Measurements from ENCODE around the gene DHCR7.

DHCR7 gene

DNA sequence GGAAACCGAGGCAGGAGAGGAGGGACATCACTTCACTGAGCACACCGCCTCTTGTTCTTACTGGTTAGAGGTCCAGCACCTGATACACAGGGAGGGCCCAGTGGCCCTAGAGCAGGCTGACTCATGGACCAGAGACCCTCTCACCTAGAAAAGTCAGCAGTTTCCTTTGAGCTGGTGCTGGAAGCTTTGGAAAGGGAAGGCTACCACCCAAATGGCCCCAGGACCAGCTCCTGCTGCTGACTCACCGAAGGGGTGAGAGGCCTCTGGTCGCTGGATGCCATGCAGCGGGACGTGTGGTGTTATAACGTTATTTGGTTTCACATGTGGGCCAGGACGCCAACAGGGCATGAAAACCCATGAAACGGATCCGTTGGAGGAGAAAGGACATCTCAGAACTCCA, 8.6 kb upstream of the DHCR7 start:
- no peak for DNase-seq (ENCODE audit: low read depth, low spot score)

DNA sequence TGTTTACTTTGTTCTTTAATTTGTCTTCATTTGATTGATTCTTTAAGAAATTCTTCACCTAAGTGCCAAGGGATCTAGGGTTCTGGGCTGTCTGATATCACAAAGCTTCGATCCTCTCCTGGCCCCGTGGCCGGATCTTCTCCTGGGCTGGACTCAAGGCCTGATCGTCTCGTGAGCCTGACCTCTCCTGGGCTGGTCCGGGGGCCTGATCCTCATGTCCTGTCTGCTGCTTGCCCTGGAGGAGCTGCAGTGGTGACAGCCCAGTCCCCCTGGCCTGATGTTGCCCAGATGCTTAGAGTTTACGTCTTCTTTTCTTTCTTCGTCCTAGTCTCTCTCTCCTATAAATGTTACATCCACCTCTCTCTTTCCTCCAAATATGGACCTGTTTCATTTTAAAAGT, 8.1 kb upstream of the DHCR7 start:
- DNase-seq (ENCODE audit: low read depth, low spot score), result no peak

DNA sequence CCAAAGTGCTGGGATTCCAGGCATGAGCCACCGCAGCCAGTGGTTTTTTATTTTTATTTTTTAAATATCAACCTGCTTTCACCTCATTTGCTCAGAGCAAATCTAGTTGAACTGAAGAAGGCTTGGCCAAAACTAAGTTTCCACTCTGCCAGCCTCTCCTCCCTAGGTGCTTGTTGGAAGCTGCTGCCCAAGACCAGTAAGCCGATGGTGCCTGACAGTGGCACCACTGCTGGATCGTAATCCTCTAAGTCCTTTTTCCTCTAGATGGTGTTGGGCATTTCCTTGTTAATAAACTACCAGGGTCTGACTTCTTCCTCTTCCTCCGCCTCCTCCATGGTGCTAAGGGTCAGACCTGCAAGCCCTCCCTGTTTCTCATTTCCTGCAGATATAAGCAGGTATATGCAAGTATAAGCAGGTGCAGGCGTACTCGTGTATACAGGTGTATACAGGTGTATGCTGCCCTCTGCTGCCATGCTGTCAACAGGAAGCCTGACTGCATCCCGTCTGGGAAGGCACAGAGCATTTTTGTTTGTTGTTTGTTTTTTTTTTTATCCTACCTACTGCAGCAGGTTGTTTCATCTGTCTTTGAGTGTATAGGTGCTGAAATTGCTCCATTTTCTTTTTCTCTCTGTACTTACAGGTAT, 6.4 kb upstream of the DHCR7 start:
- DNase-seq (ENCODE audit: low read depth, low spot score), result no peak

DNA sequence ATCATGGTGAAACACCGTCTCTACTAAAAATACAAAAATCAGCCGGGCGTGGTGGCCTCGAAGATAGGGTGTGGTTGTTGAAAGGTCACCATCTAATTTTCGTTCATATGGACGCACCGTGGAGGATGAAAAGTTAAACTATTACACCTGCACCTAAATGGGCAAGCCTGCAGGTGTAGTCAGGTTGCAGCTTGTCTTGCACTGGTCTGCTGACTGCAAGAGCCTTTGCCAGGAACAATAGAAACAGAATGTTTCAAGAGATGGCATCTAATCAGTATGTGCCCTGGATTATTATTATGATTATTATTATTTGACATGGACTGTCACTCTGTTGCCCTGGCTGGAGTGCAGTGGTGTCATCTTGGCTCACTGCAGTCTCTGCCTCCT, 5.7 kb upstream of the DHCR7 start:
- DNase-seq (ENCODE audit: low read depth, low spot score), result no peak

DNA sequence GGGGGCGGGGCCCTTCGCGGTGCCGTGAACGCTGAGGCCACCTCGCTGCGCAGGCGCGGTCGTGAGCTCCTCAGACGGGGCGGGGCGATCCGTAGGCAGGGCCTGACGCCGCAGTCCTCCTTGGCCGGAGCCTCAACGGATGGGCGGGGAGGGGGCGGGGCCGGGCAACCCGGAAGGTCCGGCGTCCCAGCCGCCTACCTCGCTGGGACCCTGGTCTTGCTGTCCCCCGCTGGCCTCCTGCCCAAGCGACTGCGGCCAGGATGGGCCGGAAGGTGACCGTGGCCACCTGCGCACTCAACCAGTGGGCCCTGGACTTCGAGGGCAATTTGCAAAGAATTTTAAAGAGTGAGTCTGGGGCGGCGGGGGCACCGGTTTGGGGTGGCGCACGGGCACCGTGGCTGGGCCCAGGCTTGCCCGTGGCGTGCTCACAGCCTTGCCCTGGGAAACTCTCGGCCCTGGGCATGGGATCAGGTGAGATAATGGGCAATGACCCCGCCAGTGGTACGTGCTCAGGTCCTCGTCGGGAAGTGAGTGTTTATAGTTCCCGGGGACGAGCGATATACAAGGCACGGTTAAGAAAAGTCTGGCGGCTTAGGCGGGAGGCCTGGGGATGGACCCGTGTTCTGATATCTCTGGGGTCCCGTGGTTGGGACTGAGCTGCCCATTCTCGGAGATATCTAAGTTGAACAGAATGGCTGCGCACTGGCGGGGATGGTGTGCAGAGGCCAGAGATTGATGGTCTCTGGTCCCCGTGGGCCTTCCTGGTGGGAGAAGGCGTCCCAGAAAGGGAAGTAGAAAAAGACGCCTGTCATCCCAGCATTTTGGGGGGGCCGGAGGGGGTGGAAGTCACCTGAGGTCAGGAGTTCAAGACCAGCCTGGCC, 5.1 kb upstream of the DHCR7 start, which contains the start of gene NADSYN1:
Gene NADSYN1 (plus strand): TSS at position 167 of the 881 bp plus-strand sequence. CDS start 94 bp downstream, at position 261.
- DNase-seq (ENCODE audit: low read depth, low spot score), result peak; percentile 60

- no peak for DNase-seq (ENCODE audit: low read depth, low spot score)
Observed at GRCh38 chr11:71452199-71453036, 4.2 kb upstream of the DHCR7 start.

- DNase-seq (ENCODE audit: low read depth, low spot score), result no peak
Observed at GRCh38 chr11:71451596-71452198, 3.5 kb upstream of the DHCR7 start.

GRCh38 chr11:71450939-71451338, 2.7 kb upstream of the DHCR7 start:
- DNase-seq (ENCODE audit: low read depth, low spot score), result no peak

GRCh38 chr11:71450507-71450906, 2.3 kb upstream of the DHCR7 start:
- no peak for DNase-seq (ENCODE audit: low read depth, low spot score)

DNA sequence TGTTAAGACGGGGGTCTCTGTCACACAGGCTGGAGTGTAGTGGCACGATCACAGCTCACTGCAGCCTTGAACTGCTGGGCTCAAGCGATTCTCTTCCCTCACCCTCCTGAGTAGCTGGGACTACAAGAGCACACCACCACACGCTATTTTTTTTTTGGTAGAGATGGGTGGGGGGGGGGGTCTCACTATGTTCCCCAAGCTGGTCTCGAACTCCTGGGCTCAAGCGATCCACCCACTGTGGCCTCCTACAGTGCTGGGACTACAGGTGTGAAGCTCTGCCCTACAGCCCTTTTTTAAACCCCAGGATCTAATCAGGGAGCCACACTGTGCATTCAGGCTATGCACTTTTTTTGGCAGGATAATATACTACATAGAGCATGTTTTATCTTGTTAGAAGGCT, 1.4 kb upstream of the DHCR7 start:
- no peak for DNase-seq (ENCODE audit: low read depth, low spot score)

DNA sequence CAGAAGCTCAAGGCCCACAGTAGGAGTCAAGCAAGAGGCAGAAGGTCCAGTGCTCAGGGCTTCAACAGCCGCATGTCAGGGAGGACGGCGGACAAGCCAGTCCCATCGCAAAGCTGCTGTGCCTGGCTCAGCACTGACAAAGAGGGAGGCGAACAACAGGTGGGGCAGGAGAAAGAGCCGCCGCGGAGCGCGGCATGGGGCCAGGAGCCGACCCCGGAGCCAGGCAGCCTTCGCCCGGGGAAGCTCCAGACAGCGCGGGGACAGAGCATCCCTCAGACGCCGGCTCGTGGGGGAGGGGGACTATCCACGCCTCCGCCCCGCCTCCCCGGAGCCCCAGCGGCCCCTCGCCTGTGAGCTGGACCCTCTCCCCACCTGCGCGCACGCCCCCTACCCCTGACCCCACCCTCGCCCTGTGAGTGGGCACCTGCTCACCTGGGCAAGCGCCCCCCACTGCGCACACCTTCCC, 369 bp downstream of the DHCR7 start:
- DNase-seq (ENCODE audit: low read depth, low spot score), result no peak

GRCh38 chr11:71446942-71447688, 1.1 kb downstream of the DHCR7 start:
- no peak for DNase-seq (ENCODE audit: low read depth, low spot score)

GRCh38 chr11:71446150-71446549, 2.0 kb downstream of the DHCR7 start:
- no peak for DNase-seq (ENCODE audit: low read depth, low spot score)

DNA sequence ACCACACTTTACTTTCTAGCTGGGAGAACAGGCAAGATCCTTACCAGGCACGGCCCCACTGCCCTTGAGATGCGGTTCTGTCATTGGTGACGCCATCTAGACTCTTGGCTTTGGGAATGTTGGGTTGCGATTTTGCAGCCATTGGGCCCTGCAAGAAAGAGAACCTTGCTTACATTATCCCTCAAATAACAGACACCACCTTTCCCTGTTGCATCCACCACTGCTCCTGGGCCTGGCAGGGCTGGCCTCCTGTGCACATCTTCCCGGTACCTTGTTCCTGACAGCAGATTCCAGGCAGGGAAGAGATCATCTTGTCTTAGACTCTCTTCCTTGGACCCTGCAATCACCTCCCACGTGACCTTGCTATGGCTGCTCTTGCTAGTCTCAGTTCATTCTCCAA, 3.4 kb downstream of the DHCR7 start:
- no peak for DNase-seq (ENCODE audit: low read depth, low spot score)

- no peak for DNase-seq (ENCODE audit: low read depth, low spot score)
Observed at GRCh38 chr11:71443736-71444445, 4.3 kb downstream of the DHCR7 start.

DNA sequence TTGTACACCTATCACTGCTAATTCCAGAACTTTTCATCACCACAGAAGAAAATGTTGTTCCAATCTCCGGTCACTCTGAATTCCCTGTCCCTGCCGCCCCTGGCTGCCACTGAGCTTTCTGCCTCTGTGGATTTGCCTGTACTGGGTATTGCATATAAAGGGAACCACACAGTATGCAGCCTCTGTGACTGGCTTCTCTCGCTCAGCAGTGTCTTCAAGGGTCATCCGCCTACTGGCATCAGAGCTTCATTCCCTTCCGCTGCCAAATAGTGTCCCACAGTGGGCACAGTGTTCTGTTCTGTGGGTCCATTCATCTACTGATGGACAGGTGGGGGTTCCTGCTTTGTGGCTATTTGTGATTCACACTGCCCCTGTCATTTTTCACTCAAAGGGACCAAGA, 5.3 kb downstream of the DHCR7 start:
- no peak for DNase-seq (ENCODE audit: low read depth, low spot score)

DNA sequence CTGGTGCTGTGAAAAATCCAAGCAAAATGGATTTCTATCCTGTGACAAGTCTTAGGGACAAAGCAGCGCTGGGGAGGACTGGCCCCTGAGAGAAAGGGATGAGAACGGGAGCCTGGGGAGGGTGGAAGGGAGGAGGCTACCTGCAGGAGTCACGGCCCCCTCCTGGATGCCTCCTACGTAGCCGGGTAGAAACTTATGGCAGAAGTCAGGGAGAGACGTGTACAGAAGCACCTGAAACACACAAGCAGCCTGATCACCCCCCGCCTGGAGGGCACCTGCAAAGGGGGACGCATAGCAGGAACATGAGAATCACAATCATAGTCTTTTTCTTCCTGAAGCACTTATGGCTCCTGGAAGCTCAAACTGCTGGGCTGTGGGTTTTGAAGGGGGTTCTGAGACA, 6.1 kb downstream of the DHCR7 start:
- DNase-seq (ENCODE audit: low read depth, low spot score), result no peak

DNA sequence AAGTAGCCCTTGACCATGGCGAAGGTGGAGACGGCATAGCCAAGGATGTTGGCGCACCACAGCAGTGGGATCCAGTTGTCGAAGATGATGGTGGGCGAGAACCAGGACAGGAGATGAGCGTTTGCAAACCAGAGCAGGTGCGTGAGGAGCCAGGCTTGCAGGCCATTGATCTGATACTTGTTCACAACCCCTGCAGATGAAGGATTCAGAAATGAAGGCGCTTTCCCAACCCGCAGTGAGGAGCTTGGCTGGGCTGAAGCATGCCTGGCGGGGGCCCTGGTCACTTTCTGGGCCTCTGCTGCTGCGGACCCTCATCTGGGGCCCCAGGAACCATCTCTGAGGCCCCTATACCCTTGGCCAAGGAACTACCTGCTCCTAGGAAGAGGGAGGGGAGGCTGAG, 6.9 kb downstream of the DHCR7 start:
- no peak for DNase-seq (ENCODE audit: low read depth, low spot score)

DNA sequence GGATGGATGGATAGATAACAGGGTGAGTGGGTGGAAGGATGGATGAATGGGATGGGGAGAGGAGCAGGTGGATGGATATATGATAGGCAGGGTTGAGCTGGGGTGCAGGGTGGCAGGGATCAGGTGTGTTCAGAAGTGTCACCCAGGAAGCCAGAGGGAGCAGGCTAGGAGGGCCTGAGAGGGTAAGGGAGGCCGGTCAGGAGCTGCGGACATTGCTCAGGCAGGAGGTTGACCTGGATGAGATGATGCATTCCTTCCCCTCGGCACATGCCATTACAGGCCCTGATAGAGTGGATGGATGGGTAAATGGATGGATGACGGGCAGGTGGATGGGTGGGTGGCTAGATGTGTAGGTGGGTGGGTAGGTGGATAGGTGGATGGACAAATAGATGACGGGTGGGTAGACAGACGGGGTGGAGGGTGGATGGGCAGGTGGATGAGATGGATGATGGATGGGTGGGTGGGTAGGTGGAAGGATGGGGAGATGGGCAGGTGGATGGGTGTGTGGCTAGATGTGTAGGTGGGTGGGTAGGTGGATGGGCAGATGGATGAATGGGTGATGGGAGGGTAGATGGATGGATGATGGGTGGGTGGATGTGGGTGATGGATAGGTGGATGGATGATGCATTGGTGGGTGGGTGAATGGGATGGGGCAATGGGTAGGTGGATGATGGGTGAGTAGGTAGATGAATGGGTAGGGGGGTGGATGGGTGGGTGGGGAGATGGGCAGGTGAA, 8.0 kb downstream of the DHCR7 start:
- no peak for DNase-seq (ENCODE audit: low read depth, low spot score)

- no peak for DNase-seq (ENCODE audit: low read depth, low spot score)
Observed at GRCh38 chr11:71438650-71439049, 9.5 kb downstream of the DHCR7 start.

Measured in iPS DF 19.7 (cell line).